Measurements from ENCODE around the gene ZNF740. TPM values are rescaled to one million over a fixed set of nuclear protein-coding genes. Genes with fewer than 3 reads are reported as not detected.

ZNF740 gene
- total RNA-seq, 1 experiment from 2014 or later, result 49.7 TPM

DNA sequence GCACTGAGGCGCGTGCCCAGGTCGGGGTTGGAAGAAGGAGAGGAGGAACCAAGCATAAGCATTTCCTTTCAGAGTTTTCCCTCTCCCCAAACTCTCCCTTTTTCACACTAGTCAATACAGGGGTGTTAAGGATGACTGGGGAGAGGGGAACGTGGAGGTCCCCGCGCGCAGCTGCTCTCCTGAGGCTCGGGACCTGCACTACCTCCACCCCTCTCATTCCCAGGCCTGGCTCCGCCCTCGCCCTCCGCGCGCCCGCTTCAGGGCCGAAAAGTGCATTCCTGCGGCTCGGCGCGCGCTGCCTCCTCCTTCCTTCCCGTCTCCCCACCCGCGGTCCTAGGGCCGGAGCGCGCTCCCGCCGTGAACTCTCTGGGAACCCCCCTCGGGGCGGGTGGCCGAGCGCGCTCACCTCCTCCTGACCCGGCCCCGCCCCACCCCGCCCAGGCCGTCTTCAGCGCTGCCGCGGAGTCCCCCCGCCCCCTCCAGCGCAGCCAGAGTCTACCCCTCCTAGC lies 40.2 kb downstream of the ZNF740 start:
- no TSS peak for BruUV-seq (replicated peaks)
- ChIA-PET CTCF (interaction anchor here (1.5 to 2.5 kb wide), 3 partner anchors 31 to 101 kb away, joined by 3 to 12 read pairs (median 8); partner anchors contain the start of genes AAAS and PFDN5), RAD21 (ENCODE audit: low non-redundant PET in 1 of 2, low total read pairs in 2 of 2, uncharacterized antibody in 2 of 2, unreplicated experiment in 2 of 2) (interaction anchor here (0.7 to 1.7 kb wide), 4 partner anchors 20 to 101 kb away, joined by 3 to 4 read pairs (median 3); partner anchors contain the start of gene AAAS (in 1 of the 2)), POLR2A (interaction anchor here (1.1 to 2.5 kb wide), 3 partner anchors 9 to 45 kb away, joined by 3 to 7 read pairs (median 3); no protein-coding TSS in a partner anchor)
- Histone ChIP-seq H3K9me2 (ENCODE audit: insufficient read depth) (no peaks in the 10 kb centered on the region), H3K27ac (ENCODE audit: low read depth, low read length) (peak overlapping the region; percentile 99), H3K9me3 (ENCODE audit: control insufficient read depth in 1 of 2, insufficient read depth in 1 of 2, low read depth in 1 of 2, low read length in 2 of 2) (no peaks in the 10 kb centered on the region), H3K9ac (ENCODE audit: low read length) (peak overlapping the region; percentile 93), H3K4me1 (ENCODE audit: control insufficient read depth in 1 of 2, insufficient read depth in 2 of 2, low read length in 2 of 2) (peaks cover 57 to 86% of the 10 kb centered on the region in 2 experiments), H2AFZ (ENCODE audit: low read depth, low read length, poor library complexity, severe bottlenecking) (no peak overlapping the region), H4K20me1 (ENCODE audit: insufficient read depth) (no peaks in the 10 kb centered on the region), H3K4me3 (replicated peaks in 1 of 2; ENCODE audit: low read depth in 1 of 2, low read length in 2 of 2) (peak overlapping the region; percentile 72 to 88), H3K27me3 (ENCODE audit: insufficient read depth, low read length) (no peaks in the 10 kb centered on the region), H3K36me3 (ENCODE audit: control insufficient read depth in 1 of 2, insufficient read depth in 2 of 2, low read length in 2 of 2) (0 out of 4 replicates have a peak, but pooled peaks cover 0 to 2% of the 10 kb centered on the region in 2 experiments), H3K4me2 (ENCODE audit: low read length) (peak overlapping the region; percentile 100), H3K79me2 (ENCODE audit: insufficient read depth, low read length) (peaks cover 40% of the 10 kb centered on the region)
- DNase-seq (ENCODE audit: low read depth, low spot score) (peak; percentile 83), ATAC-seq (peak; percentile 77)
- no peak for TF ChIP-seq CBX3 (IDR thresholded peaks at IDR 0.05; ENCODE audit: low read depth)
- TF ChIP-seq POLR2A (IDR thresholded peaks at IDR 0.05; ENCODE audit: borderline replicate concordance, extremely low read depth, insufficient read depth, insufficient read length), result peak; percentile 4
- intact Hi-C loops (cut with micrococcal nuclease), result loop anchor here (2.0 kb wide), 1 partner anchor 30 kb away; no protein-coding TSS in a partner anchor

GRCh38 chr12:53221203-53222080 lies 40.9 kb downstream of the ZNF740 start:
- Histone ChIP-seq H3K27me3 (ENCODE audit: insufficient read depth, low read length) (no peaks in the 10 kb centered on the region), H3K79me2 (ENCODE audit: insufficient read depth, low read length) (peaks cover 35% of the 10 kb centered on the region), H3K9me2 (ENCODE audit: insufficient read depth) (no peaks in the 10 kb centered on the region), H3K4me2 (ENCODE audit: low read length) (peak overlapping the region; percentile 100), H3K4me3 (replicated peaks in 1 of 2; ENCODE audit: low read depth in 1 of 2, low read length in 2 of 2) (peak overlapping the region; percentile 48 to 88), H3K4me1 (ENCODE audit: control insufficient read depth in 1 of 2, insufficient read depth in 2 of 2, low read length in 2 of 2) (peaks cover 59 to 84% of the 10 kb centered on the region in 2 experiments), H2AFZ (ENCODE audit: low read depth, low read length, poor library complexity, severe bottlenecking) (no peak overlapping the region), H3K36me3 (ENCODE audit: control insufficient read depth in 1 of 2, insufficient read depth in 2 of 2, low read length in 2 of 2) (0 out of 4 replicates have a peak, but pooled peaks cover 0 to 2% of the 10 kb centered on the region in 2 experiments), H4K20me1 (ENCODE audit: insufficient read depth) (no peaks in the 10 kb centered on the region), H3K27ac (ENCODE audit: low read depth, low read length) (peak overlapping the region; percentile 99), H3K9ac (ENCODE audit: low read length) (peak overlapping the region; percentile 93), H3K9me3 (ENCODE audit: control insufficient read depth in 1 of 2, insufficient read depth in 1 of 2, low read depth in 1 of 2, low read length in 2 of 2) (no peaks in the 10 kb centered on the region)
- RAD21 ChIA-PET (ENCODE audit: low non-redundant PET in 1 of 2, low total read pairs in 2 of 2, uncharacterized antibody in 2 of 2, unreplicated experiment in 2 of 2), result interaction anchor here (0.7 to 1.7 kb wide), 4 partner anchors 19 to 30 kb away, joined by 3 to 4 read pairs (median 3); a partner anchor contains a TSS
- TSS peak; percentile 93 for BruUV-seq (replicated peaks)
- ATAC-seq, result peak; percentile 37
- CTCF ChIA-PET, result interaction anchor here (2.5 kb wide), 2 partner anchors 30 to 100 kb away, joined by 8 to 12 read pairs; partner anchors contain the start of gene AAAS
- intact Hi-C loops (cut with micrococcal nuclease), result loop anchor here (2.0 kb wide), 1 partner anchor 29 kb away; no protein-coding TSS in a partner anchor
- POLR2A ChIA-PET, result interaction anchor here (2.5 kb wide), 1 partner anchor 8 kb away, joined by 7 read pairs; no protein-coding TSS in a partner anchor
- DNase-seq (ENCODE audit: low read depth, low spot score), result no peak
- no peak for TF ChIP-seq RAD21 (IDR thresholded peaks at IDR 0.05; ENCODE audit: low read depth)
- TF ChIP-seq JUND (IDR thresholded peaks at IDR 0.05), result no peak
- TF ChIP-seq SIN3A (IDR thresholded peaks at IDR 0.05; ENCODE audit: low read depth), result no peak
- TF ChIP-seq POLR2A (IDR thresholded peaks at IDR 0.05; ENCODE audit: borderline replicate concordance, extremely low read depth, insufficient read depth, insufficient read length), result peak; percentile 67
- TF ChIP-seq ZNF274 (IDR thresholded peaks at IDR 0.05; ENCODE audit: low read depth, low read length), result no peak
- TF ChIP-seq TCF7L2 (IDR thresholded peaks at IDR 0.05; ENCODE audit: borderline replicate concordance, extremely low read depth, insufficient read depth, insufficient read length), result peak; percentile 6
- TF ChIP-seq ZFX (IDR thresholded peaks at IDR 0.05), result peak; percentile 37
- peak; percentile 85 for TF ChIP-seq POLR2AphosphoS5 (IDR thresholded peaks at IDR 0.05; ENCODE audit: low read depth, low read length)
- TF ChIP-seq CTCF (IDR thresholded peaks at IDR 0.05 in 2 of 3, conservative IDR thresholded peaks at IDR 0.05 in 1 of 3; ENCODE audit: borderline replicate concordance in 1 of 3, insufficient read depth in 1 of 3, low read depth in 2 of 3, low read length in 2 of 3), result peak in 1 of 3 experiments; percentile 23; a peak in 1 of 6 replicates
